ENCODE data around the gene SORD.
"Not testable (repeated sequence)": the region's sequence is repeated elsewhere in the genome, so short reads cannot be mapped to it uniquely, and the experiment has no call there.

The SORD gene

DNA sequence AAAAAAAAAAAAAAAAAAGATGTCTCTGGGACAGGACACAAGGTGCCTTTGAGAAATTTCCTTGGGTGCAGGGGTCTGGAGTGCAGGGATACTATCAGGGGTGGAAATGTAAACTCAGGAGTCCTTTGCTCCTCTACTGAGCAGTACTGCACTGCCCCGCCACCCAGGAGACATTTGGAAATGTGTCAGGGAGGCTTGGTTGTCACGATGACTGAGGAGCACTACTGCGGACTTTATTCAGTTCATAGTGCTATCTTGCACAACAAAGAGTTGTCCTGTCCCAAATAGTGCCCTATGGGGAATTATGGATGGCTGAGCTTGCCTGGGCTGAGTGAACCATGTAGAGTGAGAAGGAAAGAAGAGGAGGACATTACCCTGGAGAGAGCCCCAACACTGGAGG is 2.6 kb downstream of the SORD start:
- not testable (repeated sequence) for FAIRE-seq

DNA sequence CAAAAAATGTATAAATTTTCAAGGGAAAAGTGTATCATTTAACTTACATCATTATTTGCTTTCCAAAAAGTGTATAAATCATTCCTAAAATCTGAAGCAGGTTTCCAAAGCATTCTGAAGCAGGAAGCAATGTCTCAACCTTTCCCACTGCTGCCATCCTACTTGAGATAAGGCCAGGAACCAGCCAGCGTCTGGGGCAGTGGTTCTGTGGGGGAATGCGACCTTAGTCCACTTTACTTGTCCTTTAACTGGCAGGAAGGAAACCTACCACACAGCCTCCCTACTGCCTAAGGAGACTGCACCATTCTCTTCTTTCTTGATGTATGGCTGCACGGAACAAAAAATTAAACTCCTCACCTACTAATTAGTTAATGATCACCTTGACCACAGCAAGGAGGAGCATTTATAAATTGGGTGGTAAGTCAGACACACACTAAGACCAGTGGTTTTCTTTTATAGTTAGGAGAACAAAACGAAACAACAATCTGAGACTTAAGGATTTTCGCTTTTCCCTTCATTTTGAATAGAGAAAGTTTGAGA is 3.7 kb downstream of the SORD start:
- FAIRE-seq: no peak

DNA sequence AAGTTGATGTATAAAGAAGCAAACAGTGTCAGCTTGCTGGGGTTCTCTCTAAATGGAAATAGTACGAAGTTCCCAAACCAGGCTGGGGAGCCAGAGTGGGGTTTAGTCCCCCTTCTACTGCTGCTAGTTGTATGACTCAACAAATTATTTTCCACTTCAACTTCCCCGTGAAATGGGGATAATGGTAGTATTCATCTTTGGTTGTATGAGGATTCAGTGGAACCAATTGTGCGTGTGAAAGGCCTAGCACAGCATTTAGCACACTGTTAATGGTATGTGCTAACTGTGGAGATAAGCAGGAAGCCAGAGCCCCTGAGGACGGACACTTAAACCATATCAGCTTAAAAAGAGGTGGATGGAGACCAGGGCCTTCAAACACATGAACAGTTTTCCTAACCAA is 4.2 kb downstream of the SORD start:
- FAIRE-seq: no peak

DNA sequence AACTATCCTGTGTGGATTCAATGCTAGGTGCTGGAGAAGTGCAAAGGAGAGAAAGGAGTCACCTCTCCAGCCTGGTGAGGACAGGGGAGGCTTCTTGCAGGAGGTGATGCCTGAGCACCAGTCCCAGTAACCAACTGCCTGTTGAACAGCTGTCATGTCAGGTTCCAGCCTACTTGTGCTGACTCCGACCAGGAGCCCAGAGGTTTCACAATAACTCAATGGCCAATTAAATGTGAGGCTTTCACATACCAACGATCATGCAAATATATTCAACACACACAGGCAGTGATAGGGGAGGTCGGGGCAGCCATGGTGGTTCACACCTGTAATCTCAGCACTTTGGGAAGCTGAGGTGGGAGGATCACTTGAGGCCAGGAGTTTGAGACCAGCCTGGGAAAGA is 7.7 kb downstream of the SORD start:
- no peak for FAIRE-seq

DNA sequence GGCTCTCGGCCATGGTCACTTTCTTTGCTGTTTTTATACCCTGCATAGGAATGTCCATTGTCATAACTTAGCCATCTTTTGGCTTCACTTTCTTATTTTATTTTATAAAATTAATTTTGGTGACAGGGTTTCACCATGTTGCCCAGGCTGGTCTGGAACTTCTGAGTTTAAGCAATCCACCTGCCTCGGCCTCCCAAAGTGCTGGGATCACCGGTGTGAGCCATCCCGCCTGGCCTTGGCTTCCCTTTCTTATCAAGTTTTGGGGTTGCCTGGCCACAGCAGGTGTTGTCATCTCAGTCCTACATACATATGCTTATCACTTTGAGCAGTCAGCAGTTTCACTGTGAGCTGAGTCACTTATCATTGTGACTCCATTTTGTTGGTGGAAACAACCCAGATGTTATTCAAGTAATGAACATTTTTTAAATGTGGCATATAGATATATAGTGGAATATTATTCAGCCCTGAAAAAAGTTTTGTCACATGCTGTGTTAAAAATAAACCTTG is 8.6 kb downstream of the SORD start:
- FAIRE-seq: not testable (repeated sequence)

DNA sequence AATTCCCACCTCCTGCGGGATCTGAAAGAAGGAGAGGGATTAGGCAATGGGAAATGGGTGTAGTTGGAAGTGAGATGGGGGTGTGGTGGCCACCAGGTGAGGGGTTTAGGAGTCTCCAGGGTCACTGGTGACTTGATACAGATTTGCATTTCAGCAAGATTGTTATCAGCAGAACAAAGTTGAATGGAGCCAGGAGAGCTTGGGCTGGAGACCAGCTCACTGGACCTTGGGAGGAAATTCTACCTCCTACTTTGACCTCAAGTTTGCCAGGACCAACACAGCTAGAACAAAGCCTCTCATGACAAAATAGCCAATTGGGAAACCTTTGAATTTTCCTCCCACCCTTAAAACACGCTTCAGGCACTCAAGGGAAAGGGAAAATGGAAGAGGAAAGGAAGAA is 9.5 kb downstream of the SORD start:
- FAIRE-seq: not testable (repeated sequence)

DNA sequence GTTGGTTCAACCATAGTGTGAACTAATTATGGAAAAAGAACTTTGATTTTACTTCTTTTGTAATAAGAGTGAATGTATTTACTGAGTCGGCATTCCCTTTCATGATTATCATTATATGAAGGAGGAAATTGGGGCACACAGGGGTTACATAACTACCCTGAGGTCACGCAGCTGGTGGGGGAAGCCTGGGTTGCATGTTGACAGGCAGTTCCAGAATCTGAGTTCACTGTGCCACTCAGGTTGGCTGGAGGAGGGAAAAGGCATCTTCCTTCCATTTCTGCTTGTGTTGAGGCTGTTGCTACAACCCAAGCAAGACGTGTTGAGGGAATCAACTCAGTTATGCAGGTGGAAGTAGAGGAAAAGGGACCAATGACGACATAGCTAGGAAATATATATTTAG is 11.1 kb downstream of the SORD start:
- FAIRE-seq: not testable (repeated sequence)

DNA sequence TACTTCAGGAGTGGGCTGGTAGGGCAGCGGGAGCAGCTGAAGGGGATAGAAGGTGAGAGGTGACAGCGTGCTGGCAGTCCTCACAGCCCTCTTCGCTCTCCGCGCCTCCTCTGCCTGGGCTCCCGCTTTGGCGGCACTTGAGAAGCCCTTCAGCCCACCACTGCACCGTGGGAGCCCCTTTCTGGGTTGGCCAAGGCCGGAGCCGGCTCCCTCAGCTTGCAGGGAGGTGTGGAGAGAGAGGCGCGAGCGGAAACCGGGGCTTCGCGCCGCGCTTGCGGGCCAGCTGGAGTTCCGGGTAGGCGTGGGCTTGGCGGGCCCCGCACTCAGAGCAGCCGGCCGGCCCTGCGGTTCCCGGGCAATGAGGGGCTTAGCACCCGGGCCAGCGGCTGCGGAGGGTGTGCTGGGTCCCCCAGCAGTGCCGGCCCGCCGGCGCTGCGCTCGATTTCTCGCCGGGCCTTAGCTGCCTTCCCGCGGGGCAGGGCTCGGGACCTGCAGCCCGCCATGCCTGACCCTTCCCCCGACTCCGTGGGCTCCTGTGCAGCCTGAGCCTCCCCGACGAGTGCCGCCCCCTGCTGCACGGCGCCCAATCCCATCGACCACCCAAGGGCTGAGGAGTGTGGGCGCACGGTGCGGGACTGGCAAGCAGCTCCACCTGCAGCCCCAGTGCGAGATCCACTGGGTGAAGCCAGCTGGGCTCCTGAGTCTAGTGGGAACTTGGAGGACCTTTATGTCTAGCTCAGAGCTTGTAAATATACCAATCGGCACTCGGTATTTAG is 11.8 kb downstream of the SORD start:
- not testable (repeated sequence) for FAIRE-seq

DNA sequence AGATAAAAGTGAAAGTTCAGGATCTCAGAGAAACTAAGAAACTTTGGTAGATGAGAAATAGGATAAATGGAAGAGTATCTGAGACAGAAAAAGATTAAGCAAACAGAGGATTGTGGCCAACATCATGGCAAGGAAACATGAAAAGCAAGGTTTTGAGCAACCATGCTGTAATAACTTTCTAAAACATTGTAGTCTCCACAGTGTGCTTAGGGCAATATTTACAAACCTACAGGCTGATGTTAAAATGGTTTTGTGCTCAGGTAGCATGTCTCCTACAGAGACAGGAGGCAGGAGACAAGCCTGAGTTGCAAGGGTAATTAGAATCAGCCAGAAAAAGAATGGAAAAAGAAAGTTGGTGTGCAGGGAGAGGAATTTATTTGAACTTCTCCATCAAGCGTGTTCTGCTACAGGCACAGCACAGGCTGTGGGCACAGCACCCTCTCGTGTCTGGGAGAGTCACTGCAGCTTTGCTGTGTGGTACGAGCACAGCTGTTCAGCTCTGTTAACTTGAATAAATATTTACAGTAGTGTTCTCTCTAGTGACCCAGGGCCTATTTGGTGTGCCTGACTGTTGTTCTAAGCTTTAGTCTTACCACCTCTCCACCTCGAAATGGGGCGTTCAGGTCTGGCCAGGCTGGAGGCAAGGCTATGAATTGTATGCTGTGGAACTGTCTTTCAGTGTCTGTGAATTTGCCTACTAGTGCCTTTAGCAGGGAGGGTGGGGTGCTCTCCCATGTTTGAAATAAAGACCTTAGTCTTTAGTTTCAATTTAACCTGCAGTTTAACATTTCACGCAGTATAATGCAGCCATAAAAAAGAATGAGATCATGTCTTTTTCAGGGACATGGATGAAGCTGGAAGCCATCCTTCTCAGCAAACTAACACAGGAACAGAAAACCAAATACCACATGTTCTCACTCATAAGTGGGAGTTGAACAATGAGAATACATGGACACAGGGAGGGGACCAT is 14.1 kb downstream of the SORD start:
- not testable (repeated sequence) for FAIRE-seq

DNA sequence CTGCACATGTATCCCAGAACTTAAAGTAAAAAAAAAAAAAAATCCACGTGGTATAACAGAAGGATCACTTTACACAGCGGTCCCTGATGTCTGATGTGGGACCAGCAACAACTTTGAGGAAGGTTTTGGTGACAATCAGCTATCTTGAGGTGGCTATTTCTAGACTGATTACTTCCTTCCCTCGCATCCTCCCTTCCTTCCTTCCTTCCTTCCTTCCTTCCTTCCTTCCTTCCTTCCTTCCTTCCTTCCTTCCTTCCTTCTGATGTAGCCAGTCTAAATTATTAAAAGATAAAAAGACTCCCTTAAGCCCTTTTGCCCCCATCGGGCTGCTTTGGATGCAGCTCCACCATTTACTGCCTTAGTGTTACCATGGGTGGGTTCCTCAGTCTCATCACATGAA is 14.9 kb downstream of the SORD start:
- FAIRE-seq: no peak

DNA sequence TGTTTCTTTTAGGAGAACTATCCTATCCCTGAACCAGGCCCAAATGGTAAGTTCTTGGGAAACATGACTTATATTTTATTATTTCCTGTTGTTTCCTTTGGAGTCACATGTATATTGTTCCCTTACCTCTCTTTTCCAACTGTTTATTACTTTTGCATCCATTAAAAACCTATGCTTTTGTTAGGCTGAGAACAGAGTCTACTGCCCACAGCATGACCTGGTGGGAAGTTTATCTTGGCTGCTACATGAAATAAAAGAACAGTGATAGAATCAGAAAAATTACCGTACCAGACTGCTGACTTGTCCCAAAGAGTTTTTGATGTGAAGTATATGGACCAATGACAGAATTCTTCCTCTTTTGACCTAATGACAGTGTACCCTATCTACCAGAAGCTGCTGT is 17.4 kb downstream of the SORD start:
- FAIRE-seq: not testable (repeated sequence)

DNA sequence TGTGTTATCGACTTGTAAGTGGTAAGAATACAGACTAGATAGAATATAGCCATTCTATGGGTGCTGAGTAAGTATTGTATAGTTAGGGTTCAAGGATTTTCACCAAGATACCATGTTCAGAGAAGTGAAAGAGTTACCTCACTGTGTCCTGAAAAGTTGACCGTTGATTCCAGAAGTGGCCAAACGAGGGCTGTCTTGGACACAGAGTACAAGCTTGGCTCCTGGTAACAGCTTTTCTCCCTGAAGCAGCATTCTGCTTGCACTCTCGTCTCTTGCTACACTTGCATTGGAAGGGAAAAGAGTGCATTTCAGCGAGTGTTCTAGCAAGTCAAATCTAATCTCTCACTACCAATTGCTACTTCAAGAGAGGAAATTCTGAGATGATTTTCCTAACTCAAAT is 18.5 kb downstream of the SORD start:
- not testable (repeated sequence) for FAIRE-seq

DNA sequence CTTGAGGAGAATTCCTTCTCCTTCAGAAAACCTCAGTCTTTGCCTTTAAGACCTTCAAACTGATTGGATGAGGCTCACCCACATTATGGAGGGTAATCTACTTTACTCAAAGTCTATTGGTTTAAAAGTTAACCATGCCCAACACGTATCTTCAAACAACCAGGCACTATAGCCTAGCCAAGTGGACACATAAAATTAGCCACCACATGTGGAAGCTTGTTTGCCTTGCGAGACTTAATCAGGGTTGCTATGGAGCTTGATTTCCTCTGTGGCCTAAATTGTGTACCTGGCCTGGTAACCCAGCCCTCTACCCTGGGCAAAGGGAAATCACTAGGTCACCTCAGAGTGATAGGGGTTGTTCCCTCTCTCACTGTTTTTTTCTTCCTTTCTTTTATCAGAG is 19.9 kb downstream of the SORD start:
- FAIRE-seq: not testable (repeated sequence)

DNA sequence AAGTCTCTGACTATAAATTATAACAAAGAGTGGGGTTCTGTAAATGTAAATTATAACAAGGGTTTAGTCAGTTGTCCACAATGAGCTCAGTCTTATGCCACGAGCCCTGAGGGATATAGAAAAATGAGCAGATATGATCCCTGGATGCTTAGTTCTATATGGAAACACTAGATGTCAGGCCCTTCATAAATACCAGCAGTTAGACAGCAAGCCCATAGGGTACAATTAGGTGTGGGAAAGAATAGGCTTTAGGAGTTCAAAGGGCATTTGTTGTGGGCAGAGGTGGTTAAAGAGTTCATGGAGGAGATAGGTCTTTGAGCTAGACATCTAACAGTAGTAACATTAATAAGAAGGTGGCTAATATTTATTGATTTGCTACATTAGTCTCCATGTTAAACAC is 21.3 kb downstream of the SORD start:
- FAIRE-seq: not testable (repeated sequence)

DNA sequence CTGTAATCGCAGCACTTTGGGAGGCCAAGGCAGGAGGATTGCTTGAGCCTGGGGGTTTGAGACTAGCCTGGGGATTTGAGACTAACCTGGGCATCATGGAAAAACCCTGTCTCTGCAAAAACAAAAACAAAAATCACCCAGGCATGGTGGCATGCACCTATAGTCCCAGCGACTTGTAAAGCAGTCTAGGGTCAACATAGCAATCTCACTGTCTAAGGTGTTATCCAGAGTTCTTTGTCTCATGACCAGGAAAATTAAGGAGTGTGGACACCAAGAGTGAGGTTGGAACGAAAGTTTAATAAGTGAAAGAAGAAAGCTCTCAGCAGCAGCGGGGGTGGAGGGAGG is 25.4 kb downstream of the SORD start:
- FAIRE-seq: not testable (repeated sequence)

DNA sequence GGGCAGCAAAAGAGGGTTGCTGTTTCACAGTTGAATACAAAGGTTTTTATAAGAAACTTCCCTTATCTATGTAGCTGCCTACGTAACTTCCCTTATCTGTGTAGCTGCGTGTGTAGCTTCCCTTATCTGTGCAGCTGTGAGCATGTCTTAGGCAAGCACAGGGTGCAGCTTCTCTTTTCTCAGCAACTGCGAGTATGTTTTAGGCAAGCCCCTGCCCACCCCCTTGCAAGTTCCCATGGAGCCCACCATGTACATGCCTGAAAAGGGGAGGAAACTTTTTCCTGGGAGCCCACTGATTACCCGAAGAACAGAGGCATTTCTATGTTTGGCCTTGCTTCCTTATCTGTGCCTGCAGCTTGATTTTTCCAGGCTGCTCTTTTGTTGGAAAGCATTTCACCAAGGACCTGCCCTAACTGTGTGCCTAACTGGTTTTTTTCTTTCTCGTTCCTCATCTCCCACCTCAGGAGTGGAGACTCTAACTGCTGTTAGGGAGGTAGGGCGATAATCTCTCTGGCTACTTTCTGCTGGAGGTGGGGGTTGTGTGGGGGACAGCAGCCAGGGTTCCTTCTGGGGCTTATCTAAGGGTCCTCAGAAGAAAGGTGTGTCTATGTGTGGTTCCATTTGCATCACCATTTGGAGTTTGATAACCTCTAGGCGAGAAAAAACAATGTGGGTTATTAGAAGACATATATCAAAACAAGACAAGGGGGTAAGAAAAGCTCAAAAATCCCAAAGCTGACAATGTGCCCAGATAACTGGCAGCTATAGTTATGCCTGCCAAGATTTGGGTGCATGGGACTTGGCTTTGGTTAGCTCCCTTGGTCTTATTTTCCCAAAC is 26.0 kb downstream of the SORD start:
- FAIRE-seq: no peak

DNA sequence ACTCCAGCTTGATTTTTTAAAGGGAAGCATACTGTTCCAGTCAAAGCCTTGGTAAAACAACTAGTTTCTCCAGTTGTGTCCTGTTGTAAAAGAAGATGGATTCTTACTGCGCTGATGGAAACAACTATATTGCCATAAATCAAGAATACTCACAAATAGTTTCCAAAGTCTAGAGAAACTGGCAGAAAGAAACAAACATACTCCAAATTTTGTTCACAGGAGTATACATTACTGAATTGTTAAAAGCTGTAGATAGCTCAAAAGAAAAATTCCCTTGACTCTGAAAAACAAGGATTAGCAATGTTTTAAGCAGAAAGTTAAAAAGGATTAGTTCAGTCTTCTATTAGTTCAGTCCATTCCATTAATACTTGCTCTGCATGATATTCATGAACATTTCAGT is 27.6 kb downstream of the SORD start:
- FAIRE-seq: no peak

DNA sequence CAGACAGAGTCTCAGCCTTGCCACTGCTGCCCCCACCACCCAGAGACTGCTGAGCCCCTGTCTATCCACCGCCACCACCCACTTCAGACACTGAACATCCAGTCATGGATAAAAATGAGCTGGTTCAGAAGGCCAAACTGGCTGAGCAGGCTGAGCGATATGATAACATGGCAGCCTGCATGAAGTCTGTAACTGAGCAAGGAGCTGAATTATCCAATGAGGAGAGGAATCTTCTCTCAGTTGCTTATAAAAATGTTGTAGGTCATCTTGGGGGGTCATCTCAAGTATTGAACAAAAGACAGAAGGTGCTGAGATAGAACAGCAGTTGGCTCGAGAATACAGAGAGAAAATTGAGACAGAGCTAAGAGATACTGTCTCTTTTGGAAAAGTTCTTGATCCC is 29.7 kb downstream of the SORD start:
- not testable (repeated sequence) for FAIRE-seq

DNA sequence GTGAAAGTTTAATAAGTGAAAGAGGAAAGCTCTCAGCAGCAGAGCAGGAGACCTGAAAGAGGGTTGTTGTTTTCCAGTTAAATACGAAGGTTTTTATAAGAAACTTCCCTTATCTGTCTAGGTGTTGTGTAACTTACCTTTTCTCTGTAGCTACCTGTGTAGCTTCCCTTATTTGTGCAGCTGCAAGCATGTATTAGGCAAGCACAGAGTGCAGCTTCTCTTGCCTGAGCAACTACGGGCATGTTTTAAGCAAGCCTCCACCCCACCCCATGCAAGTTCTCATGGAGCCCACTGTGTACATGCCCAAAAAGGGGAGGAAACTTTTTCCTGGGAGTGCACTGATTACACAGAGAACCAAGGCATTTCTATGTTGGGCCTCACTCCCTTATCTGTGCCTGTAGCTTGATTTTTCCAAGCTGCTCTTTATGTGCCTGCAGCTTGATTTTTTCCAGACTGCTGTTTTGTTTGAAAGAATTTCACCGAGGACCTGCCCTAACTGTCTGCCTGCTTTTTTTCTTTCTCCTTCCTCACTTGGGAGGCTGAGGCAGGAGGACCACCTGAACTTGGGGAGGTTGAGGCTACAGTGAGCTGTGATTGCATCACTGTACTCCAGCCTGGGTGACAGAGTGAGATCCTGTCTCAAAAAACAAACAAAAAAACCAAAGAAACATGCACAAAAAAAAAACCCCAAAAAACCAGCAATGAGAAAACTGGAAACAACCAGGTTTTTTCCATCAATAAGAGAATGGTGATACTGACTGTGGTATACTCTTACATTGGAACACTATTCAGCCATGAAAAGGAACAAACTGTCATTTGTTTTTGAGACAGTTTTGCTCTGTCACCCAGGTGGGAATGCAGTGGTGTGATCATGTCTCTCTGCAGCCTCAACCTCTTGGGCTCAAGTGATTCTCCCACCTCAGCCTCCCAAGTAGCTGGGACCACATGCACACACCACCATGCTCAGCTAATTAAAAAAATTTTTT is 36.0 kb downstream of the SORD start:
- FAIRE-seq: not testable (repeated sequence)

DNA sequence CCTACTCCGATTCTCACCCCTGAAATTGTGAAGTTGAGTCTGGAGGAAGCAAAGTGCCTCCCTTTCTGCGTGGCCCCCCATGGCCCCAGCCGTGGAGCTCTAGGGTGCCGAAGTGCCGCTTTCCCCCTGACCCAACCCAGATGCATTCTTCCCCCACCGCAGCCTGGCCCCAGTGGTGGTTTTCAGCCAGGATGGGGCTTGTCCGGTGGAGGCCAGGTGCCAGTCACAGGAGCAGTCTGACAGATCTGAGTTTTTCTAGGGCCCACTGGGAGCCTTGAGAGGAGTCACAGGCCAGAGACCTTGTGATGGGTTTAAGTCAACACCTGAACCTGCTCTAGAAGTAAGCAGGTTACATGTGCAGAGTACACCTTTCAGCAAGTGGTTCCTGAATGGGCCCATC is 39.3 kb downstream of the SORD start:
- FAIRE-seq: not testable (repeated sequence)

DNA sequence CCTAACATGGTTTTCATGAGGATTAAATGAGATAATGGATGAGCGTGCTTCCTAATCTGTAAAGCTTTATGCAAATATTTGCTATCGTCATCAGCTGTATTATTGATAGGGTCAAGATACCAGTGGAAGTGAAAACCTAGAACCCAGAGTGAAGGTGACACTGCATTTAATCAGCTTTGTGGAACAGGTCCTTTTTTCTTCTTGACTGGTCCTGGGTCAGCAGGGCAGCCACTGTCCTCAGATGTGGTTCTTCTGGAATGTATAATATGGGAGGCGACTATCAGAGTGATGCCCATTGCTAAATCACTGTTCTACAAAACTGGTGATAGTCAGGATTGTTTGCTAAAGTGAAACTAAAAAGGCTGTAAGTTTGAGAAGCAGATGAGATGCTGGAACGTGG is 41.4 kb downstream of the SORD start:
- FAIRE-seq: no peak
